HUES6 (cell line): Measurements from ENCODE around the gene TMPRSS9.
"Not testable (repeated sequence)": the region's sequence is repeated elsewhere in the genome, so short reads cannot be mapped to it uniquely, and the experiment has no call there.

Source experiments
- H3K27ac ChIP-seq: 2 replicates; pipeline ENCODE4 v1.7.0; 2013; ENCODE audit warnings: low read depth, mild to moderate bottlenecking, low read length, inconsistent platforms
- H3K27me3 ChIP-seq: 2 replicates; pipeline ENCODE4 v1.6.1; 2013; ENCODE audit warnings: low read length; ENCODE audit not compliant: control insufficient read depth, insufficient read depth
- H3K36me3 ChIP-seq: 2 replicates; pipeline ENCODE4 v1.6.1; 2013; ENCODE audit warnings: low read length; ENCODE audit not compliant: control insufficient read depth, insufficient read depth
- H3K4me1 ChIP-seq: 2 replicates; pipeline ENCODE4 v1.6.1; 2013; ENCODE audit warnings: low read length; ENCODE audit not compliant: control insufficient read depth, insufficient read depth
- H3K4me3 ChIP-seq: 2 replicates; pipeline ENCODE4 v1.5.1; 2013; ENCODE audit warnings: low read depth, low read length
- H3K9ac ChIP-seq: one replicate; pipeline ENCODE4 v1.6.1; 2013; ENCODE audit warnings: mild to moderate bottlenecking, low read length
- H3K9me3 ChIP-seq: 2 replicates; pipeline ENCODE4 v1.6.1; 2013; ENCODE audit warnings: low read depth, low read length; ENCODE audit not compliant: control insufficient read depth, insufficient read depth

Gene TMPRSS9

DNA sequence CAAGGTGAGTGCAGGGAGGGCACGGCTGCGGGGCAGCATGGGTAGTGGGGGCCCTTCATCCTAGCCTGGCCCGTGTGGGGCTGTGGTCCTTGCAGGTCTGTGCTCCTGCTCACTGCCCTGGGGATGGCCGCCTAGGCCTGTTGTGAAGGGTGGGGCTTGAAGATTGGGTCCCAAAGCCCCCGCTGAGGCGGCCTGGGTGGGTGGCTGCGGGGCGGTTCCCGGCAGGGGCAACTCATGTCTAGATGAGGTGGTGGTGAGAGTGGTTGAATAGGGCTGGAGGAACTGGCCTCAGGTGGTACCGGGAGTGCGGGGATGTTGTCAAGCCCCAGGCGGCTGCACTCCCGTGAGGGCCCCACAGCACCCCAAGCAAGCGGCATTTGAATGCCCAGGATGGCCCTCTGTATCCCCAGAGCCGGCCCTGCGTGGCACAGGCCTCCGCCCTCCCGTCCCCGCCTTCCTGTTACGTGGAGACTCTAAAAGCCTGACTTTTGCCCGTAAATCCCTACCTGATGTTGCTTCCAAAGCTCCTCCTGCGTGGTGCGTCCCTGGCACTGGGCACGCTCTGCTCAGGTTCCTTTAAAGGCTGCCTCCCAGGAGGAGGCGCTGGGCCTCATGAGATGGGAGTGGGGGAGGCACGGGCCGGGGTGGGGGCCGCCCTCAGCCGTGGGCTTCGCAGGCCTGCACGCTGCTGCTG is 16.6 kb upstream of the TMPRSS9 start:
- Histone ChIP-seq H3K4me3 (no peak overlapping the region), H3K36me3 (peaks cover 38% of the 10 kb centered on the region), H3K9ac (no peak overlapping the region), H3K27me3 (no peaks in the 10 kb centered on the region), H3K4me1 (no peaks in the 10 kb centered on the region), H3K9me3 (no peaks in the 10 kb centered on the region), H3K27ac (no peak overlapping the region)

DNA sequence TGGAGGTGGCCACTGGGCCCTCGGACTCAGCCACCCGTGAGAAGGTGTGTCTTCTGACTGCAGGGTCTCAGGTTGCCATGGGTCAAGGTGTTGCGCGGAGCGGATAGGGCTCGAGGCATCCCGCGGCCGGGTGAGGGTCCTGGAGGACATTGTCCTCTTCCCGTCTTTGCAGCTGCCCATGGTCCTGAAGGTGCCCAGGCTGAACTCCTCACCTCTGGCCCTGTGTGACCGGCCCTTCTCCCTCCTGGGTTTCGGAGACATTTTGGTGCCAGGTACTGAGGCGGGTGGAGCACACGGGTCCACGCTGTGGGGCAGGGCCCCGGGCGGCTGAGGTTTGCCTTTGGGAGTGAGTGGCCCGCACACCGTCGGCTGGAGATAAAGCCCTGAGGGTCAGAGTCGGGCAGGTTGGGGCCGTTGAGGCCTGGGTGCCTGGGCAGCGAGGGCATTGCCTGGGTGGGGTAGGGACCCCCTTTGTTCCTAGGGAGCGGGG is 15.6 kb upstream of the TMPRSS9 start:
- H3K27ac ChIP-seq = no peak overlapping the region
- no peak overlapping the region for H3K4me3 ChIP-seq
- no peak overlapping the region for H3K9ac ChIP-seq
- H3K4me1 ChIP-seq = no peaks in the 10 kb centered on the region
- peaks cover 42% of the 10 kb centered on the region for H3K36me3 ChIP-seq
- H3K27me3 ChIP-seq = no peaks in the 10 kb centered on the region
- H3K9me3 ChIP-seq = no peaks in the 10 kb centered on the region

GRCh38 chr19:2345076-2345475 is 15.0 kb upstream of the TMPRSS9 start:
- Histone ChIP-seq H3K4me1 (no peaks in the 10 kb centered on the region), H3K9ac (no peak overlapping the region), H3K36me3 (peaks cover 43% of the 10 kb centered on the region), H3K9me3 (no peaks in the 10 kb centered on the region), H3K4me3 (no peak overlapping the region), H3K27ac (no peak overlapping the region), H3K27me3 (no peaks in the 10 kb centered on the region)

- no peaks in the 10 kb centered on the region for H3K27me3 ChIP-seq
- H3K9ac ChIP-seq = no peak overlapping the region
- H3K36me3 ChIP-seq = peaks cover 50% of the 10 kb centered on the region
- H3K4me3 ChIP-seq = no peak overlapping the region
- H3K9me3 ChIP-seq = no peaks in the 10 kb centered on the region
- H3K27ac ChIP-seq = no peak overlapping the region
- H3K4me1 ChIP-seq = no peaks in the 10 kb centered on the region
Measured at GRCh38 chr19:2345794-2346663, 14.0 kb upstream of the TMPRSS9 start.

DNA sequence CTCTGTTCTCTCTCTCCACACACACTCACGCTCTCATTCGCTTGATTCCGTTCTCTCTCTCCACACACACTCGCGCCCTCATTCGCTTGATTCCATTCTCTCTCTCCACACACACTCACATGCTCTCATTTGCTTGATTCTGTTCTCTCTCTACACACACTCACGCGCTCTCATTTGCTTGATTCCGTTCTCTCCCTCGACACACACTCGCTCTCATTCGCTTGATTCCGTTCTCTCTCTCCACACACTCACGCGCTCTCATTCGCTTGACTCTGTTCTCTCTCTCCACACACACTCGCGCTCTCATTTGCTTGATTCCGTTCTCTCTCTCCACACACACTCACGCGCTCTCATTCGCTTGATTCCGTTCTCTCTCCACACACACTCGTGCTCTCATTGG is 10.2 kb upstream of the TMPRSS9 start:
- not testable (repeated sequence) for H3K9ac ChIP-seq, H3K27ac ChIP-seq, H3K4me3 ChIP-seq, H3K9me3 ChIP-seq, H3K27me3 ChIP-seq, H3K4me1 ChIP-seq
- H3K36me3 ChIP-seq = peaks cover 34% of the 10 kb centered on the region

GRCh38 chr19:2350656-2351055 is 9.4 kb upstream of the TMPRSS9 start:
- Histone ChIP-seq H3K9ac (no peak overlapping the region), H3K27me3 (no peaks in the 10 kb centered on the region), H3K4me1 (no peaks in the 10 kb centered on the region), H3K4me3 (no peak overlapping the region), H3K27ac (no peak overlapping the region), H3K36me3 (peaks cover 30% of the 10 kb centered on the region), H3K9me3 (no peaks in the 10 kb centered on the region)

- no peak overlapping the region for H3K27ac ChIP-seq
- H3K4me3 ChIP-seq = no peak overlapping the region
- H3K9me3 ChIP-seq = no peaks in the 10 kb centered on the region
- H3K27me3 ChIP-seq = no peaks in the 10 kb centered on the region
- no peak overlapping the region for H3K9ac ChIP-seq
- H3K4me1 ChIP-seq = no peaks in the 10 kb centered on the region
- H3K36me3 ChIP-seq = peaks cover 27% of the 10 kb centered on the region
Measured at GRCh38 chr19:2351591-2351990, 8.5 kb upstream of the TMPRSS9 start.

DNA sequence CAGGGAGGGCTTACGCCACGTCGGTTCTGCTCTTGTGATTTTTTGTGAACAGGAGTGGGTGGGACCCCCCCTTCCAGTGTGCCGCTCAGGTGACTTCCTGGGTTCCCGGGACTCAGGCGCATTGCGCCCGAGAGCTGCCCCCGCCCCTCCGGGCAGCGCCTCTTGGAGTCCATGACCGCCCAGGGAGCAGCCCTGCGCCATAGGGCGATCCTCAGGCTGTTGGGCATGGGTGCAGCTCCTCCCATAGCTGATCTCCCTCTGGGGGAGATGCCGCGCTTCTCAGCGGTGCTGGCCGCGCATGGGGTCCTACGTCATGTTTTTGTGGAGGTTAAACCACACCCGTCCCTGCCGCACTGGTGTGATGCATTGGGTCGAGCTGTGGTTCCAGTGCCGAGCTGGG is 7.9 kb upstream of the TMPRSS9 start:
- Histone ChIP-seq H3K4me1 (no peaks in the 10 kb centered on the region), H3K9me3 (no peaks in the 10 kb centered on the region), H3K4me3 (no peak overlapping the region), H3K27ac (no peak overlapping the region), H3K27me3 (no peaks in the 10 kb centered on the region), H3K9ac (no peak overlapping the region), H3K36me3 (peaks cover 25% of the 10 kb centered on the region)

GRCh38 chr19:2353159-2353886 is 6.7 kb upstream of the TMPRSS9 start:
- H3K27ac ChIP-seq = peak overlapping the region; percentile 10; the same call in 1 of the 2 replicates
- H3K9me3 ChIP-seq = no peaks in the 10 kb centered on the region
- no peak overlapping the region for H3K9ac ChIP-seq
- peaks cover 5% of the 10 kb centered on the region; the same call in 1 of the 2 replicates for H3K27me3 ChIP-seq
- H3K36me3 ChIP-seq = peaks cover 24% of the 10 kb centered on the region
- H3K4me1 ChIP-seq = no peaks in the 10 kb centered on the region
- H3K4me3 ChIP-seq = no peak overlapping the region

DNA sequence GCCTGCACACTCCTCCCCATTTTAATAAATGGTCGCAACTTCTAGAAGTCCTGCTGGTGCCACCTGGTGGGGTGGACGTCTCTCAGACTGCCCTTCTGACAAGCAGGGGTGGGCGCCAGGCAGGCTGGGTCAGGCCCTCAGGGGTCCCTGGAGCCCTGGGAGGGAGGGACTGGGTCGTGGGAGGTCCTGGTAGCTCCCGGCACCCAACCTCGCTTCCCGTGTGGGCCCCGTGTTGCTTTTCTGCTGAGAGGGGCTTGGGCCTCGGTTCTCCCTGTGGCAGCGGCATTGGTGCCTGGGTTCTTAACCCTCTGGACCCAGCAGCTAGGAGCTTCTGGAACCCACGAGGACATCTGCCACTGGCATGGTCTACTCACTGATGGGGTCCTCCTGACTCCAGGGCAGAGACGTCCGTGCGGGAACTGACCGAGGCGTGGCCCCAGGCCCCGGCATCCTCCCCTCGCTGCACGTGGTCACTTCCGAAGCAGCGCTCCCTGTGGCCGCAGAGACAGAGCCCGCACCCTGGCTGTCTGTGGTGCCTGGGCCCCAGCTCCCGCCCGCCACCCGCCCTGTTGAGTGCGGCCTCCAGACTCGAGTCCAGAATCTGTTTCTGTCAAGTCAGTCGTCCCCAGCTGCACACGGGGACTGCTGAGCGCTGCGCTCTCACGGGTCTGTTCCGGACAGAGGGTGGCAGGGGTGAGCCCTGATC is 6.0 kb upstream of the TMPRSS9 start:
- Histone ChIP-seq H3K4me1 (no peaks in the 10 kb centered on the region), H3K4me3 (no peak overlapping the region), H3K9me3 (no peaks in the 10 kb centered on the region), H3K27me3 (peaks cover 12% of the 10 kb centered on the region), H3K36me3 (peaks cover 18% of the 10 kb centered on the region), H3K27ac (no peak overlapping the region), H3K9ac (no peak overlapping the region)
